WTC11 (cell line): ENCODE measurements around the gene FMOD.

Experiments
- CTCF ChIP-seq: fragments of 200-600 bp; IDR thresholded peaks from 2 replicates; pipeline ENCODE4 v1.8.0; 2022; ENCODE audit warnings: antibody characterized with exemption
- E2F4 ChIP-seq: sonication (generic); formaldehyde crosslinking; IDR thresholded peaks from 2 replicates; pipeline ENCODE4 v1.8.1; 2022; ENCODE audit warnings: low read depth, mild to moderate bottlenecking, moderate library complexity, missing genetic modification reagents, borderline replicate concordance
- ESRRA ChIP-seq: sonication (generic); formaldehyde crosslinking; IDR thresholded peaks from 2 replicates; pipeline ENCODE4 v1.8.1; 2022; ENCODE audit warnings: mild to moderate bottlenecking, missing genetic modification reagents, borderline replicate concordance
- FOXJ3 ChIP-seq: sonication (generic); formaldehyde crosslinking; IDR thresholded peaks from 2 replicates; pipeline ENCODE4 v1.9.0; 2021; ENCODE audit warnings: missing genetic modification reagents, mild to moderate bottlenecking, borderline replicate concordance
- GABPB1 ChIP-seq: sonication (generic); formaldehyde crosslinking; IDR thresholded peaks from 2 replicates; pipeline ENCODE4 v1.8.1; 2023; ENCODE audit warnings: mild to moderate bottlenecking, missing genetic modification reagents
- JUN ChIP-seq: sonication (generic); formaldehyde crosslinking; IDR thresholded peaks from 2 replicates; pipeline ENCODE4 v1.8.0; 2023; ENCODE audit warnings: mild to moderate bottlenecking, missing genetic modification reagents
- KAT7 ChIP-seq: sonication (generic); formaldehyde crosslinking; IDR thresholded peaks from 2 replicates; pipeline ENCODE4 v1.8.1; 2023; ENCODE audit warnings: missing genetic modification reagents, mild to moderate bottlenecking, borderline replicate concordance
- MAX ChIP-seq: sonication (generic); formaldehyde crosslinking; IDR thresholded peaks from 2 replicates; pipeline ENCODE4 v1.8.0; 2022; ENCODE audit warnings: mild to moderate bottlenecking, missing genetic modification reagents
- NFE2L1 ChIP-seq: sonication (generic); formaldehyde crosslinking; IDR thresholded peaks from 2 replicates; pipeline ENCODE4 v1.8.1; 2023; ENCODE audit warnings: missing genetic modification reagents
- NR1H2 ChIP-seq: sonication (generic); formaldehyde crosslinking; IDR thresholded peaks from 2 replicates; pipeline ENCODE4 v1.9.0; 2021; ENCODE audit warnings: mild to moderate bottlenecking, moderate library complexity, missing genetic modification reagents
- TCF7 ChIP-seq: sonication (generic); formaldehyde crosslinking; IDR thresholded peaks from 2 replicates; pipeline ENCODE4 v1.8.0; 2022; ENCODE audit warnings: mild to moderate bottlenecking, low read depth, missing genetic modification reagents, moderate library complexity
- ZSCAN18 ChIP-seq: fragments of 250-450 bp; sonication (Bioruptor Pico); IDR thresholded peaks from 2 replicates; pipeline ENCODE4 v2.1.2; 2022; ENCODE audit warnings: mild to moderate bottlenecking, moderate library complexity

GRCh38 chr1:203366476-203366875 is 15.6 kb upstream of the FMOD start:
- TF ChIP-seq MAX: no peak
- no peak for TF ChIP-seq CTCF
- TF ChIP-seq JUN: no peak
- TF ChIP-seq E2F4 (CRISPR knock-in tag): no peak
- no peak for TF ChIP-seq ESRRA (CRISPR knock-in tag)
- no peak for TF ChIP-seq TCF7 (CRISPR knock-in tag)
- TF ChIP-seq ZSCAN18 (CRISPR knock-in tag): no peak
- TF ChIP-seq KAT7: no peak
- TF ChIP-seq GABPB1: no peak
- TF ChIP-seq NFE2L1 (CRISPR knock-in tag): no peak
- TF ChIP-seq FOXJ3: no peak
- no peak for TF ChIP-seq NR1H2 (CRISPR knock-in tag)
